ENCODE measurements around the gene ETS1. TPM values are rescaled to one million over a fixed set of nuclear protein-coding genes. Genes with fewer than 3 reads are reported as not detected.

The ETS1 gene
- total RNA-seq, 2 experiments from 2014 or later, result 203 to 466 TPM

GRCh38 chr11:128504486-128504885, 82.9 kb downstream of the ETS1 start:
- Histone ChIP-seq H3K4me3 (ENCODE audit: low read depth, low read length, poor library complexity, severe bottlenecking) (no peak overlapping the region), H3K4me1 (ENCODE audit: insufficient read depth, low read length, poor library complexity, severe bottlenecking) (peaks cover 94% of the 10 kb centered on the region), H2AFZ (ENCODE audit: low read length) (no peak overlapping the region), H3K9me2 (ENCODE audit: insufficient read depth, low read length) (no peaks in the 10 kb centered on the region), H3K36me3 (ENCODE audit: insufficient read depth, low read length) (peaks cover 99% of the 10 kb centered on the region), H4K20me1 (ENCODE audit: insufficient read depth, low read length) (peaks cover 66% of the 10 kb centered on the region), H3K79me2 (ENCODE audit: insufficient read depth, low read depth, low read length) (peaks cover 100% of the 10 kb centered on the region), H3K9me3 (ENCODE audit: low read length) (no peaks in the 10 kb centered on the region), H3K27ac (ENCODE audit: low read depth, low read length, poor library complexity, severe bottlenecking) (no peak overlapping the region), H3K4me2 (ENCODE audit: low read length) (peak overlapping the region; percentile 47)
- TF ChIP-seq CTCF (conservative IDR thresholded peaks at IDR 0.05; ENCODE audit: low read length), result no peak
- no peak for TF ChIP-seq EZH2phosphoT487 (IDR thresholded peaks at IDR 0.05; ENCODE audit: borderline replicate concordance, low read depth, low read length)
- no peak for DNase-seq (ENCODE audit: low spot score)
- POLR2A ChIA-PET, result interaction anchor here (1.0 to 6.2 kb wide), 3 partner anchors 14 to 36 kb away, joined by 3 to 42 read pairs (median 3); no protein-coding TSS in a partner anchor
- CTCF ChIA-PET (ENCODE audit: unreplicated experiment), result interaction anchor here (0.7 to 1.6 kb wide), 2 partner anchors 25 to 125 kb away, joined by 3 read pairs; no protein-coding TSS in a partner anchor
- BruUV-seq (replicated peaks), result no TSS peak
- intact Hi-C loops (cut with micrococcal nuclease; ENCODE audit: unreplicated experiment), result no loop called here

GRCh38 chr11:128503245-128503991, 83.9 kb downstream of the ETS1 start:
- no TSS peak for BruUV-seq (replicated peaks)
- CTCF ChIA-PET (ENCODE audit: unreplicated experiment), result interaction anchor here (1.6 kb wide), 1 partner anchor 24 kb away, joined by 3 read pairs; no protein-coding TSS in a partner anchor
- Histone ChIP-seq H3K4me2 (ENCODE audit: low read length) (peak overlapping the region; percentile 47), H3K27ac (ENCODE audit: low read depth, low read length, poor library complexity, severe bottlenecking) (peak overlapping the region; percentile 41), H2AFZ (ENCODE audit: low read length) (no peak overlapping the region), H3K4me1 (ENCODE audit: insufficient read depth, low read length, poor library complexity, severe bottlenecking) (peaks cover 95% of the 10 kb centered on the region), H3K4me3 (ENCODE audit: low read depth, low read length, poor library complexity, severe bottlenecking) (peak overlapping the region; percentile 15), H3K79me2 (ENCODE audit: insufficient read depth, low read depth, low read length) (peaks cover 100% of the 10 kb centered on the region), H3K9me3 (ENCODE audit: low read length) (no peaks in the 10 kb centered on the region), H4K20me1 (ENCODE audit: insufficient read depth, low read length) (peaks cover 75% of the 10 kb centered on the region), H3K9me2 (ENCODE audit: insufficient read depth, low read length) (no peaks in the 10 kb centered on the region), H3K36me3 (ENCODE audit: insufficient read depth, low read length) (peaks cover 99% of the 10 kb centered on the region)
- no peak for DNase-seq (ENCODE audit: low spot score)
- POLR2A ChIA-PET, result interaction anchor here (0.6 to 2.8 kb wide), 4 partner anchors 12 to 59 kb away, joined by 3 to 10 read pairs (median 6); no protein-coding TSS in a partner anchor
- intact Hi-C loops (cut with micrococcal nuclease; ENCODE audit: unreplicated experiment), result no loop called here
- TF ChIP-seq CTCF (conservative IDR thresholded peaks at IDR 0.05; ENCODE audit: low read length) (no peak), EZH2phosphoT487 (IDR thresholded peaks at IDR 0.05; ENCODE audit: borderline replicate concordance, low read depth, low read length) (no peak)

- H4K20me1 ChIP-seq (ENCODE audit: insufficient read depth, low read length), result peaks cover 75% of the 10 kb centered on the region
- intact Hi-C loops (cut with micrococcal nuclease; ENCODE audit: unreplicated experiment), result no loop called here
- CTCF ChIA-PET (ENCODE audit: unreplicated experiment), result interaction anchor here (1.6 kb wide), 1 partner anchor 24 kb away, joined by 3 read pairs; no protein-coding TSS in a partner anchor
- peak overlapping the region; percentile 47 for H3K4me2 ChIP-seq (ENCODE audit: low read length)
- no peak for DNase-seq (ENCODE audit: low spot score)
- H3K9me3 ChIP-seq (ENCODE audit: low read length), result no peaks in the 10 kb centered on the region
- BruUV-seq (replicated peaks), result no TSS peak
- TF ChIP-seq CTCF (conservative IDR thresholded peaks at IDR 0.05; ENCODE audit: low read length) (no peak), EZH2phosphoT487 (IDR thresholded peaks at IDR 0.05; ENCODE audit: borderline replicate concordance, low read depth, low read length) (no peak)
- no peak overlapping the region for H3K4me3 ChIP-seq (ENCODE audit: low read depth, low read length, poor library complexity, severe bottlenecking)
- H3K9me2 ChIP-seq (ENCODE audit: insufficient read depth, low read length), result no peaks in the 10 kb centered on the region
- H3K36me3 ChIP-seq (ENCODE audit: insufficient read depth, low read length), result peaks cover 99% of the 10 kb centered on the region
- H2AFZ ChIP-seq (ENCODE audit: low read length), result no peak overlapping the region
- H3K79me2 ChIP-seq (ENCODE audit: insufficient read depth, low read depth, low read length), result peaks cover 100% of the 10 kb centered on the region
- POLR2A ChIA-PET, result interaction anchor here (0.9 to 2.8 kb wide), 6 partner anchors 9 to 31 kb away, joined by 3 to 10 read pairs (median 6); no protein-coding TSS in a partner anchor
- H3K4me1 ChIP-seq (ENCODE audit: insufficient read depth, low read length, poor library complexity, severe bottlenecking), result peaks cover 95% of the 10 kb centered on the region
- H3K27ac ChIP-seq (ENCODE audit: low read depth, low read length, poor library complexity, severe bottlenecking), result peak overlapping the region; percentile 41
Observed at GRCh38 chr11:128502726-128503125, 84.6 kb downstream of the ETS1 start.
